GM10248 (cell line): ENCODE data around the gene SYTL1.
A peak's percentile ranks its signal among the peaks of the same experiment; 100 is the strongest.
"Not testable (repeated sequence)": the region's sequence is repeated elsewhere in the genome, so short reads cannot be mapped to it uniquely, and the experiment has no call there.

Experiments used
- CTCF ChIA-PET: fragments of 300-600 bp; sonication (Branson Sonifier 250); formaldehyde crosslinking; extraction: SDS; loops from one replicate; lab custom pipeline; 2021; ENCODE audit warnings: antibody characterized with exemption; lab: Yijun Ruan, JAX
- POLR2A ChIA-PET: fragments of 350-650 bp; sonication (Branson Sonifier 250); formaldehyde crosslinking; extraction: SDS; loops from one replicate; lab custom pipeline; 2020; ENCODE audit warnings: antibody characterized with exemption; lab: Yijun Ruan, JAX
- DNase-seq: peaks from one replicate; pipeline ENCODE4 v3.0.0; 2012; ENCODE audit errors: extremely low spot score
- CTCF ChIP-seq: IDR thresholded peaks from 2 replicates; pipeline ENCODE4 v1.5.1; 2012; ENCODE audit warnings: mild to moderate bottlenecking, low read depth; ENCODE audit errors: extremely low read depth, missing control alignments, control extremely low read depth

The SYTL1 gene

GRCh38 chr1:27381969-27382762 lies 40.3 kb downstream of the SYTL1 start:
- POLR2A ChIA-PET, result interaction anchor here (0.5 kb wide), 1 partner anchor 909 kb away, joined by 3 read pairs; no protein-coding TSS in a partner anchor

GRCh38 chr1:27383039-27383605 lies 41.3 kb downstream of the SYTL1 start, which contains the start of gene CD164L2:
Gene CD164L2 (minus strand): TSS chr1:27383333. CDS start chr1:27383239, 94 bp downstream.
- ChIA-PET POLR2A (no interaction called here), CTCF (interaction anchor here (1.7 to 13.1 kb wide), 7 partner anchors 8 to 174 kb away, joined by 4 to 222 read pairs (median 11); partner anchors contain the start of gene MAP3K6)
- no peak for DNase-seq
- TF ChIP-seq CTCF, result no peak

More at GRCh38 chr1:27381969-27382762, 40.3 kb downstream of the SYTL1 start:
- CTCF ChIA-PET, result interaction anchor here (1.1 to 13.1 kb wide), 9 partner anchors 9 to 280 kb away, joined by 3 to 222 read pairs (median 9); partner anchors contain the start of gene MAP3K6
- no peak for TF ChIP-seq CTCF
- DNase-seq, result no peak

- no peak for DNase-seq
- ChIA-PET CTCF (interaction anchor here (0.8 to 13.1 kb wide), 7 partner anchors 8 to 342 kb away, joined by 3 to 222 read pairs (median 4); partner anchors contain the start of gene FAM76A), POLR2A (interaction anchor here (0.5 kb wide), 1 partner anchor 13 kb away, joined by 4 read pairs; no protein-coding TSS in a partner anchor)
- TF ChIP-seq CTCF, result no peak
Measured at GRCh38 chr1:27383661-27384060, 41.8 kb downstream of the SYTL1 start.

- CTCF ChIA-PET, result interaction anchor here (0.8 to 13.1 kb wide), 8 partner anchors 9 to 341 kb away, joined by 3 to 222 read pairs (median 21); partner anchors contain the start of gene FAM76A
- POLR2A ChIA-PET, DNase-seq: not testable (repeated sequence)
Measured at GRCh38 chr1:27384797-27385196, 43.0 kb downstream of the SYTL1 start.

- ChIA-PET POLR2A (no interaction called here), CTCF (interaction anchor here (0.7 to 13.1 kb wide), 21 partner anchors 9 to 343 kb away, joined by 3 to 222 read pairs (median 9); partner anchors contain the start of genes MAP3K6 and SYTL1)
- peak; percentile 95 for TF ChIP-seq CTCF
- peak; percentile 72 for DNase-seq
Measured at GRCh38 chr1:27388337-27389005, 46.6 kb downstream of the SYTL1 start.

- peak; percentile 23 for TF ChIP-seq CTCF
- ChIA-PET CTCF (interaction anchor here (0.6 to 8.0 kb wide), 23 partner anchors 8 to 347 kb away, joined by 3 to 103 read pairs (median 5); partner anchors contain the start of genes CD164L2 and MAP3K6), POLR2A (no interaction called here)
- DNase-seq, result no peak
Measured at GRCh38 chr1:27391511-27392095, 49.8 kb downstream of the SYTL1 start.
